ENCODE measurements around the gene REXO2. TPM values are rescaled to one million over a fixed set of nuclear protein-coding genes. Genes with fewer than 3 reads are reported as not detected.

REXO2 gene
- total RNA-seq, 1 experiment from 2014 or later, result 119 TPM

GRCh38 chr11:114416441-114416961, 22.8 kb upstream of the REXO2 start:
- TF ChIP-seq CTCF (conservative IDR thresholded peaks at IDR 0.05; ENCODE audit: low read depth, low read length) (no peak), EZH2 (IDR thresholded peaks at IDR 0.05; ENCODE audit: borderline replicate concordance, low read depth, low read length, poor library complexity, severe bottlenecking) (no peak)
- intact Hi-C loops (cut with micrococcal nuclease; ENCODE audit: unreplicated experiment), result no loop called here
- H3K27me3 ChIP-seq (replicated peaks; ENCODE audit: insufficient read depth, low read depth, low read length, poor library complexity), result no peaks in the 10 kb centered on the region
- POLR2A ChIA-PET (ENCODE audit: low non-redundant PET), result no interaction called here
- CTCF ChIA-PET, result interaction anchor here (0.6 kb wide), 1 partner anchor 12 kb away, joined by 3 read pairs; no protein-coding TSS in a partner anchor
- H3K4me1 ChIP-seq (ENCODE audit: insufficient read depth, low read length, poor library complexity, severe bottlenecking), result no peaks in the 10 kb centered on the region
- no TSS peak for BruUV-seq (replicated peaks)
- no peak overlapping the region for H3K27ac ChIP-seq (ENCODE audit: low read depth, low read length, poor library complexity, severe bottlenecking)
- peaks cover 8% of the 10 kb centered on the region for H3K36me3 ChIP-seq (ENCODE audit: insufficient read depth, low read length, poor library complexity, severe bottlenecking)
- no peak overlapping the region for H3K4me3 ChIP-seq (ENCODE audit: low read depth, low read length, poor library complexity, severe bottlenecking)
- no peaks in the 10 kb centered on the region for H3K9me3 ChIP-seq (ENCODE audit: low read depth, low read length, poor library complexity, severe bottlenecking)
- DNase-seq (ENCODE audit: low spot score), result no peak

- TF ChIP-seq CTCF (conservative IDR thresholded peaks at IDR 0.05; ENCODE audit: low read depth, low read length) (no peak), EZH2 (IDR thresholded peaks at IDR 0.05; ENCODE audit: borderline replicate concordance, low read depth, low read length, poor library complexity, severe bottlenecking) (no peak)
- ChIA-PET POLR2A (ENCODE audit: low non-redundant PET) (no interaction called here), CTCF (no interaction called here)
- H3K27ac ChIP-seq (ENCODE audit: low read depth, low read length, poor library complexity, severe bottlenecking), result no peak overlapping the region
- intact Hi-C loops (cut with micrococcal nuclease; ENCODE audit: unreplicated experiment), result no loop called here
- no peak for DNase-seq (ENCODE audit: low spot score)
- H3K36me3 ChIP-seq (ENCODE audit: insufficient read depth, low read length, poor library complexity, severe bottlenecking), result no peaks in the 10 kb centered on the region
- H3K4me1 ChIP-seq (ENCODE audit: insufficient read depth, low read length, poor library complexity, severe bottlenecking), result no peaks in the 10 kb centered on the region
- no TSS peak for BruUV-seq (replicated peaks)
- no peaks in the 10 kb centered on the region for H3K27me3 ChIP-seq (replicated peaks; ENCODE audit: insufficient read depth, low read depth, low read length, poor library complexity)
- H3K9me3 ChIP-seq (ENCODE audit: low read depth, low read length, poor library complexity, severe bottlenecking), result no peaks in the 10 kb centered on the region
- no peak overlapping the region for H3K4me3 ChIP-seq (ENCODE audit: low read depth, low read length, poor library complexity, severe bottlenecking)
Observed at GRCh38 chr11:114426280-114426679, 13.0 kb upstream of the REXO2 start.

GRCh38 chr11:114430290-114430689, 9.0 kb upstream of the REXO2 start:
- Histone ChIP-seq H3K27ac (ENCODE audit: low read depth, low read length, poor library complexity, severe bottlenecking) (no peak overlapping the region), H3K4me3 (ENCODE audit: low read depth, low read length, poor library complexity, severe bottlenecking) (no peak overlapping the region), H3K4me1 (ENCODE audit: insufficient read depth, low read length, poor library complexity, severe bottlenecking) (no peaks in the 10 kb centered on the region), H3K27me3 (replicated peaks; ENCODE audit: insufficient read depth, low read depth, low read length, poor library complexity) (no peaks in the 10 kb centered on the region), H3K9me3 (ENCODE audit: low read depth, low read length, poor library complexity, severe bottlenecking) (no peaks in the 10 kb centered on the region), H3K36me3 (ENCODE audit: insufficient read depth, low read length, poor library complexity, severe bottlenecking) (no peaks in the 10 kb centered on the region)
- intact Hi-C loops (cut with micrococcal nuclease; ENCODE audit: unreplicated experiment), result no loop called here
- TF ChIP-seq CTCF (conservative IDR thresholded peaks at IDR 0.05; ENCODE audit: low read depth, low read length), result no peak
- no peak for TF ChIP-seq EZH2 (IDR thresholded peaks at IDR 0.05; ENCODE audit: borderline replicate concordance, low read depth, low read length, poor library complexity, severe bottlenecking)
- ChIA-PET CTCF (no interaction called here), POLR2A (ENCODE audit: low non-redundant PET) (no interaction called here)
- no TSS peak for BruUV-seq (replicated peaks)
- DNase-seq (ENCODE audit: low spot score), result no peak

Data from A673 (cell line).